ENCODE measurements around the gene HNRNPUL2. TPM values are rescaled to one million over a fixed set of nuclear protein-coding genes. Genes with fewer than 3 reads are reported as not detected.

The HNRNPUL2 gene
- total and polyA plus RNA-seq, 2 donors (not counting 3 experiments of a cell fraction or from before 2014, with no cell fraction given) = 18.3 to 56.2 TPM

- Histone ChIP-seq H3K9me3 (replicated peaks; ENCODE audit: control insufficient read depth, insufficient read depth, low read length) (no peaks in the 10 kb centered on the region), H3K9me1 (replicated peaks; ENCODE audit: control insufficient read depth, extremely low read depth, insufficient read depth, low read length) (no peaks in the 10 kb centered on the region), H3K36me3 (ENCODE audit: control insufficient read depth in 2 of 2, extremely low read depth in 1 of 2, insufficient read depth in 2 of 2, low read length in 2 of 2) (peaks cover 5 to 23% of the 10 kb centered on the region in 2 experiments), H3K27me3 (ENCODE audit: control insufficient read depth in 2 of 2, insufficient read depth in 2 of 2, low read length in 2 of 2) (peaks cover 2 to 10% of the 10 kb centered on the region in 2 experiments), H3K4me1 (ENCODE audit: control insufficient read depth, extremely low read depth, insufficient read depth, low read length) (no peaks in the 10 kb centered on the region), H3K9ac (replicated peaks; ENCODE audit: extremely low read depth, insufficient read depth, low read length) (no peak overlapping the region), H3K4me3 (replicated peaks in 1 of 3; ENCODE audit: insufficient read depth in 1 of 3, low read depth in 1 of 3, low read length in 3 of 3) (no peak overlapping the region), H3K4me2 (ENCODE audit: insufficient read depth, low read length) (no peak overlapping the region), H3K27ac (ENCODE audit: insufficient read depth, low read depth, low read length) (no peak overlapping the region), H3K79me2 (ENCODE audit: control insufficient read depth, insufficient read depth, low read length) (no peaks in the 10 kb centered on the region), H2AFZ (ENCODE audit: low read depth, low read length) (peak overlapping the region; percentile 50), H4K20me1 (replicated peaks; ENCODE audit: control insufficient read depth, extremely low read depth, insufficient read depth, low read length) (no peaks in the 10 kb centered on the region)
- DNase-seq (ENCODE audit: low read depth, low spot score) = no peak
- BruUV-seq (replicated peaks) = no TSS peak
- dilution Hi-C loops (cut with MboI; ENCODE audit: extremely low pct_ligation_motif_present, low sequenced_read_pairs) (no loop called here), intact Hi-C loops (cut with micrococcal nuclease) (no loop called here)
- ChIA-PET POLR2A (no interaction called here), CTCF (interaction anchor here (1.0 to 8.0 kb wide), 3 partner anchors 8 to 264 kb away, joined by 3 to 118 read pairs (median 4); no protein-coding TSS in a partner anchor)
- no peak for FAIRE-seq
- TF ChIP-seq EZH2 (IDR thresholded peaks at IDR 0.05; ENCODE audit: borderline replicate concordance, low read depth, low read length, severe bottlenecking) (no peak), JUN (IDR thresholded peaks at IDR 0.05; ENCODE audit: borderline replicate concordance, insufficient read depth, insufficient read length, low read depth) (no peak), POLR2AphosphoS5 (IDR thresholded peaks at IDR 0.05; ENCODE audit: insufficient read depth, low read depth, low read length) (no peak), CTCF (IDR thresholded peaks at IDR 0.05; ENCODE audit: extremely low read depth in 1 of 2, insufficient read depth in 1 of 2, low read depth in 1 of 2, low read length in 2 of 2) (no peak), FOS (IDR thresholded peaks at IDR 0.05; ENCODE audit: borderline replicate concordance, insufficient read depth, low read length) (no peak), GATA2 (IDR thresholded peaks at IDR 0.05; ENCODE audit: insufficient read depth, insufficient read length, low read depth, low read length) (no peak), MYC (IDR thresholded peaks at IDR 0.05; ENCODE audit: low read depth, low read length) (no peak), POLR2A (IDR thresholded peaks at IDR 0.05; ENCODE audit: low read depth, low read length) (no peak)
- TF ChIP-seq, protein P1, sequence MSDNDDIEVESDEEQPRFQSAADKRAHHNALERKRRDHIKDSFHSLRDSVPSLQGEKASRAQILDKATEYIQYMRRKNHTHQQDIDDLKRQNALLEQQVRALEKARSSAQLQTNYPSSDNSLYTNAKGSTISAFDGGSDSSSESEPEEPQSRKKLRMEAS (IDR thresholded peaks at IDR 0.05; ENCODE audit: insufficient read depth, insufficient read length) = no peak
Measured at GRCh38 chr11:62688491-62688890, 38.8 kb downstream of the HNRNPUL2 start.
